H1 (cell line): ENCODE measurements around the gene AFAP1L1. TPM values are rescaled to one million over a fixed set of nuclear protein-coding genes. Genes with fewer than 3 reads are reported as not detected.

Experiments used
- CTBP2 ChIP-seq: IDR thresholded peaks from 2 replicates; pipeline ENCODE4 v1.7.0; 2011; ENCODE audit warnings: borderline replicate concordance, mild to moderate bottlenecking, moderate library complexity, mixed read lengths, low read length; ENCODE audit not compliant: insufficient read depth, insufficient read length
- EZH2 ChIP-seq: fragments of 200-600 bp; sonication (generic); IDR thresholded peaks from 2 replicates; pipeline ENCODE4 v1.7.1; 2012; ENCODE audit warnings: low read depth, mild to moderate bottlenecking, moderate library complexity, low read length, inconsistent platforms; ENCODE audit not compliant: severe bottlenecking
- MAX ChIP-seq: IDR thresholded peaks from 2 replicates; pipeline ENCODE4 v1.6.1; 2012; ENCODE audit warnings: inconsistent platforms
- RNF2 ChIP-seq: fragments of 200-900, 300-1000 bp; sonication (generic); IDR thresholded peaks from 2 replicates; pipeline ENCODE4 v1.7.1; 2016; ENCODE audit warnings: borderline replicate concordance, low read depth, mild to moderate bottlenecking, antibody characterized with exemption, low read length; ENCODE audit not compliant: poor library complexity, severe bottlenecking; ENCODE audit errors: missing control alignments
- polyA plus RNA-seq, 7 experiments: library from polyadenylated mRNA; depleted of rRNA in 3 of 7; stranded (reverse) in 5 of 7; unstranded in 2 of 7; fragments of >200 nt in 5 of 7; fragments of 200-250 nt in 2 of 7; gene quantifications; 1 replicate in 5 of 7; 2 replicates in 1 of 7; 4 replicates in 1 of 7; pipeline versions ENCODE4 v1.2.1 to v1.2.3, GENCODE V29; 2011 to 2013; ENCODE audit warnings: missing spikeins in 2 of 7, mixed read lengths in 2 of 7
- total RNA-seq: library from RNA; stranded (reverse); fragmentation: NEBNext Ultra II Directional; extraction: Animal tissue kit (Norgen Biotek cat#: 25700); gene quantifications from 2 replicates; pipeline ENCODE4 v1.2.1, GENCODE V29; 2021

Gene AFAP1L1
- total and polyA plus RNA-seq, 2 of the 8 experiments (the other 6 are each of a cell fraction or from before 2014, with no cell fraction given) = 0.79 to 4.7 TPM

GRCh38 chr5:149379818-149380374 is 108.2 kb downstream of the AFAP1L1 start (continued):
- TF ChIP-seq RNF2 (no peak), CTBP2 (no peak), MAX (no peak), EZH2 (no peak)
